ENCODE data around the gene STARD7. TPM values are rescaled to one million over a fixed set of nuclear protein-coding genes. Genes with fewer than 3 reads are reported as not detected.

STARD7 gene
- total and polyA plus RNA-seq, 2 of the 13 experiments (the other 11 are each of a cell fraction or from before 2014, with no cell fraction given), result 88.2 to 300 TPM

GRCh38 chr2:96176661-96177060, 32.0 kb downstream of the STARD7 start:
- no peaks in the 10 kb centered on the region for H3K9me3 ChIP-seq (ENCODE audit: low read length)
- peaks cover 0 to 9% of the 10 kb centered on the region in 2 experiments; a peak in 2 of 5 replicates for H3K27me3 ChIP-seq (ENCODE audit: control insufficient read depth in 1 of 2, insufficient read depth in 2 of 2, low read length in 2 of 2)
- ChIA-PET POLR2A (no interaction called here), CTCF (ENCODE audit: low intra/inter-chr PET ratio, low total read pairs) (no interaction called here)
- H3K4me1 ChIP-seq (ENCODE audit: insufficient read depth, low read length), result no peaks in the 10 kb centered on the region
- no peak overlapping the region for H3K4me3 ChIP-seq (replicated peaks in 1 of 3; ENCODE audit: insufficient read depth in 1 of 3, low read depth in 2 of 3, low read length in 3 of 3)
- TF ChIP-seq ISL2 (CRISPR knock-in tag; IDR thresholded peaks at IDR 0.05), result no peak
- no peak for TF ChIP-seq CAMTA2 (CRISPR knock-in tag; IDR thresholded peaks at IDR 0.05; ENCODE audit: borderline replicate concordance)
- TF ChIP-seq NBN (conservative IDR thresholded peaks at IDR 0.05), result no peak
- TF ChIP-seq ELF4 (CRISPR knock-in tag; IDR thresholded peaks at IDR 0.05; ENCODE audit: borderline replicate concordance), result no peak
- TF ChIP-seq HNF1B (CRISPR knock-in tag; IDR thresholded peaks at IDR 0.05), result no peak
- no peak for TF ChIP-seq ZNF790 (CRISPR knock-in tag; IDR thresholded peaks at IDR 0.05; ENCODE audit: borderline replicate concordance)
- TF ChIP-seq ZNF431 (CRISPR knock-in tag; IDR thresholded peaks at IDR 0.05; ENCODE audit: borderline replicate concordance, low read depth), result no peak
- no peak for TF ChIP-seq NCOA5 (CRISPR knock-in tag; IDR thresholded peaks at IDR 0.05)
- TF ChIP-seq TP53 (CRISPR knock-in tag; conservative IDR thresholded peaks at IDR 0.05), result no peak
- no peak for TF ChIP-seq ZNF563 (CRISPR knock-in tag; IDR thresholded peaks at IDR 0.05)
- TF ChIP-seq RFX1 (IDR thresholded peaks at IDR 0.05), result no peak
- TF ChIP-seq RFX5 (IDR thresholded peaks at IDR 0.05; ENCODE audit: low read depth, low read length), result no peak
- TF ChIP-seq LCORL (IDR thresholded peaks at IDR 0.05), result no peak
- TF ChIP-seq LCORL (CRISPR knock-in tag; IDR thresholded peaks at IDR 0.05), result no peak
- TF ChIP-seq ZNF710 (CRISPR knock-in tag; IDR thresholded peaks at IDR 0.05; ENCODE audit: borderline replicate concordance), result no peak
- no peak for TF ChIP-seq THAP7 (CRISPR knock-in tag; IDR thresholded peaks at IDR 0.05)
- no peaks in the 10 kb centered on the region for H3K36me3 ChIP-seq (replicated peaks in 1 of 2; ENCODE audit: control insufficient read depth in 1 of 2, insufficient read depth in 2 of 2, low read length in 2 of 2)
- FAIRE-seq (no peak), DNase-seq (ENCODE audit: low spot score) (no peak), ATAC-seq (no peak)
- H4K20me1 ChIP-seq (ENCODE audit: insufficient read depth, low read length), result no peaks in the 10 kb centered on the region
- in situ Hi-C loops (cut with HindIII; ENCODE audit: extremely low pct_ligation_motif_present, low pct_unique_long_range_greater_than_20kb) (no loop called here), intact Hi-C loops (cut with micrococcal nuclease; ENCODE audit: unreplicated experiment) (loop anchor here (10.0 kb wide), 1 partner anchor 152 kb away; no protein-coding TSS in a partner anchor)
- no peaks in the 10 kb centered on the region for H3K79me2 ChIP-seq (ENCODE audit: insufficient read depth, low read length)
- H2AFZ ChIP-seq (ENCODE audit: low read length), result no peak overlapping the region
- no peak overlapping the region for H3K27ac ChIP-seq (ENCODE audit: extremely low read length, insufficient read depth, low read length)
- H3K4me2 ChIP-seq (ENCODE audit: low read depth, low read length), result no peak overlapping the region
- WGBS (ENCODE audit: low lambda C conversion rate), result 51% methylated on average over 4 of the region's 4 CpGs
- H3K9ac ChIP-seq (ENCODE audit: insufficient read depth, low read depth, low read length), result no peak overlapping the region
- no TSS peak for BruUV-seq (replicated peaks)
